ENCODE measurements around the gene SOCS1.

Gene SOCS1

DNA sequence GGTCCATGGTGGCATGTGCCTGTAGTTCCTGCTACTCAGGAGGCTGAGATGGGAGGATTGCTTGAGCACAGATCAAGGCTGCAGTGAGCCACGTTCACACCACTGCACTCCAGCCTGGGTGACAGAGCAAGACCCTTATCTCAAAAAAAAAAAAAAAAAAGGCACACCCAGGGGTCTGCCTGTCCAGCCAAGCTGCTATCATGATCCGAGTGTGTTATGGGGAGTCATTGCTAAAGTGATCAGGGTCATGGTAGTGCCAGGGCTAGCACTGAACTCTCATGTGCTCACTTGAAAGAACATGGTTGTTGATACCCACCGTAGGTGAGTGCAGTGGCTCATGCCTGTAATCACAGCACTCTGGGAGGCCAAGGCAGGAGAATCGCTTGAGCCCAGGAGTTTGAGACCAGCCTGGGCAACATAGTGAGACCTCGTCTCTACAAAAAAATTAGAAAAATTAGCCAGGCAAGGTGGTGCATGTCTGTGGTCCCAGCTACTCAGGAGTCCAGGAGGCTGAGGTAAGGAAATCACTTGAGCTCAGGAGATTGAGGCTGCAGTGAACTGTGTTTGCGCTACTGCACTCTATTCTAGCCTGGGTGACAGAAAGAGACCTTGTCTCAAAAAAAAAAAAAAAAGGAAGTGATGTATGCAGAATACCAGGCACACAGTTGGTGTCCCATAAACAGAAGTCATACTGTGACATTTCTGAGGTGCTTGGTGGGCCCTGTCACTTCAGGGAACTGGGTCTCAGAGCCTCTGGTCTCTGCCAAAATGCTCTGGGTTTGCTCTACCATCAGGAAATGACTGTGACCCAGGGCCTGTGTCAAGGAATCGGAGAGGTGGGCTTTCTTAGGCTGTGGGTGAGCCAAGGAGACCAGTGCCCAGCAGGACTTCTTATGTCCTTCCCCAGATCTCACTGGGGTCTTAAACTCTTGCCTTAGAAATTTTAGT lies 23.0 kb upstream of the SOCS1 start:
- TF ChIP-seq, protein P1, sequence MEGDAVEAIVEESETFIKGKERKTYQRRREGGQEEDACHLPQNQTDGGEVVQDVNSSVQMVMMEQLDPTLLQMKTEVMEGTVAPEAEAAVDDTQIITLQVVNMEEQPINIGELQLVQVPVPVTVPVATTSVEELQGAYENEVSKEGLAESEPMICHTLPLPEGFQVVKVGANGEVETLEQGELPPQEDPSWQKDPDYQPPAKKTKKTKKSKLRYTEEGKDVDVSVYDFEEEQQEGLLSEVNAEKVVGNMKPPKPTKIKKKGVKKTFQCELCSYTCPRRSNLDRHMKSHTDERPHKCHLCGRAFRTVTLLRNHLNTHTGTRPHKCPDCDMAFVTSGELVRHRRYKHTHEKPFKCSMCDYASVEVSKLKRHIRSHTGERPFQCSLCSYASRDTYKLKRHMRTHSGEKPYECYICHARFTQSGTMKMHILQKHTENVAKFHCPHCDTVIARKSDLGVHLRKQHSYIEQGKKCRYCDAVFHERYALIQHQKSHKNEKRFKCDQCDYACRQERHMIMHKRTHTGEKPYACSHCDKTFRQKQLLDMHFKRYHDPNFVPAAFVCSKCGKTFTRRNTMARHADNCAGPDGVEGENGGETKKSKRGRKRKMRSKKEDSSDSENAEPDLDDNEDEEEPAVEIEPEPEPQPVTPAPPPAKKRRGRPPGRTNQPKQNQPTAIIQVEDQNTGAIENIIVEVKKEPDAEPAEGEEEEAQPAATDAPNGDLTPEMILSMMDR (IDR thresholded peaks at IDR 0.05; ENCODE audit: low read depth, low read length, poor library complexity, severe bottlenecking) = no peak
- no peak for TF ChIP-seq EZH2phosphoT487 (IDR thresholded peaks at IDR 0.05; ENCODE audit: borderline replicate concordance, low read length)
- Histone ChIP-seq H3K4me1 (ENCODE audit: control insufficient read depth, low read length) (peaks cover 20% of the 10 kb centered on the region), H3K9me2 (replicated peaks; ENCODE audit: control insufficient read depth, low read length) (no peaks in the 10 kb centered on the region), H3K36me3 (ENCODE audit: control insufficient read depth, low read length) (no peaks in the 10 kb centered on the region), H3K79me2 (ENCODE audit: control insufficient read depth, low read length) (no peaks in the 10 kb centered on the region), H3K27ac (ENCODE audit: low read depth, low read length) (no peak overlapping the region), H3K4me2 (ENCODE audit: low read length) (peak overlapping the region; percentile 47), H3K27me3 (ENCODE audit: control insufficient read depth, low read length) (no peaks in the 10 kb centered on the region), H3K9me3 (ENCODE audit: control insufficient read depth, insufficient read depth, low read length) (no peaks in the 10 kb centered on the region), H4K20me1 (ENCODE audit: control insufficient read depth, insufficient read depth, low read depth, low read length) (no peaks in the 10 kb centered on the region), H3K4me3 (ENCODE audit: low read length) (no peak overlapping the region), H3F3A (ENCODE audit: control insufficient read depth, insufficient read depth) (no peaks in the 10 kb centered on the region)

DNA sequence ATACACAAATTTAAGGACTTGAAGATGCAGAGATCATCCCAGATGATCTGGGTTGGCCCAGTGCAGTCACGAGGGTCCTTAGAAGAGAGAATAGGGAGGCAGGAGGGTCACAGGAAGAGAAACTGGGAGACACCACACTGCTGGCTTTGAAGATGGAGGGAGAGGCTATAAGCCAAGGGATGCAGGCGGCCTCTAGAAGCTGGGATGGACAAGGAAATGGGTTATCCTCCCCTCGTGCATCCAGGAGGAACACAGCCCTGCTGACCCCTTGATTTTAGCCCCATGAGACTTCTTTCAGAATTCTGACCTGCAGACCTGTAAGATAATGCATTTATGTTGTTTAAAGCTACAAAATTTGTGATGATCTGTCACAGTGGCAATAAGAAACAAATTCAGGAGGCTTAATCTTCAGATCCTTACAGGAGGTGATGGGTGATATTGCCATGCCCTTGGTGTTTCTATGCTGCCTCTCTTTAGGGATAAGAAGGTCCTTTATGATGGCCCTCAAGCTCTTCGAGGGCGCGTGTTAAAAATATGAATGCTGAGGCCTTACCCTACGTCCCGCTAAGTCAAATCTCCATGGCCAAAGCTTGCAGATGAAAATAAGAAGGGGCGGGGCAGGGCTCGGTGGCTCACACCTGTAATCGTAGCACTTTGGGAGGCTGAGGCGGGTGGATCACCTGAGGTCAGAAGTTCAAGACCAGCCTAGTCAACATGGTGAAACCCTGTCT lies 21.8 kb upstream of the SOCS1 start:
- Histone ChIP-seq H3K4me1 (ENCODE audit: control insufficient read depth, low read length) (peaks cover 15% of the 10 kb centered on the region), H3F3A (ENCODE audit: control insufficient read depth, insufficient read depth) (no peaks in the 10 kb centered on the region), H3K9me2 (replicated peaks; ENCODE audit: control insufficient read depth, low read length) (no peaks in the 10 kb centered on the region), H3K4me2 (ENCODE audit: low read length) (no peak overlapping the region), H3K79me2 (ENCODE audit: control insufficient read depth, low read length) (no peaks in the 10 kb centered on the region), H4K20me1 (ENCODE audit: control insufficient read depth, insufficient read depth, low read depth, low read length) (no peaks in the 10 kb centered on the region), H3K27me3 (ENCODE audit: control insufficient read depth, low read length) (no peaks in the 10 kb centered on the region), H3K27ac (ENCODE audit: low read depth, low read length) (no peak overlapping the region), H3K36me3 (ENCODE audit: control insufficient read depth, low read length) (no peaks in the 10 kb centered on the region), H3K9me3 (ENCODE audit: control insufficient read depth, insufficient read depth, low read length) (no peaks in the 10 kb centered on the region), H3K4me3 (ENCODE audit: low read length) (no peak overlapping the region)
- TF ChIP-seq EZH2phosphoT487 (IDR thresholded peaks at IDR 0.05; ENCODE audit: borderline replicate concordance, low read length) = no peak
- TF ChIP-seq, protein P1 (IDR thresholded peaks at IDR 0.05; ENCODE audit: low read depth, low read length, poor library complexity, severe bottlenecking) = no peak

DNA sequence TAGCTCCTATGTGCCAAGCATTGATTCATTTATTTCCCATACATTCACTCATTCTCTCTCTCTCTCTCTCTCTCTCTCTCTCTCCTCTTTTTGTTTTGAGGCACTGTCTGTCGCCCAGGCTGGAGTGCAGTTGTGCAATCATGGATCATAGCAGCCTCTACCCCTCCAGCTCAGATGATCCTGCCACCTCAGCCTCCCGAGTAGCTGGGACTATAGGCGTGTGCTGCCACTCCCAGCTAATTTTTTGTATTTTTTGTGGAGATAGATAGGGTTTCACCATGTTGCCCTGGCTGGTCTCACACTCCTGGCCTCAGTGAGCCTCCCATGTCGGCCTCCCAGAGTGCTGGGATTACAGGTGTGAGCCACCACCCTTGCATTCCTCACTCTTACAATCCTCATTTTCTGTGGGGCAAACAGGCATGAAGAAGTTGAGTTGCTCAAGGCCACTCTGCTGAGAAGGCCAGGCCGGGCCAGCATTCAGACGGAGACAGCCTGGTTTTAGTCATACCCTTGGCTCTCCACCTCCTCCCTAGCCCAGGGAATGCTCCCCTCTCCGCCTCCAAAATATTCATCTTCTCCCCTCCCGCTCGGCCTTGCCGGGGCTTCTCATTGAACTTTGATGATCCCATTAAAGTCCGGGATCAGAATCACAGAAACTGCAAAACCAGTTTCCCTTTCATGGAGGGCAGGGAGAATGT lies 21.0 kb upstream of the SOCS1 start:
- no peaks in the 10 kb centered on the region for H3K9me3 ChIP-seq (ENCODE audit: control insufficient read depth, insufficient read depth, low read length)
- peaks cover 15% of the 10 kb centered on the region for H3K4me1 ChIP-seq (ENCODE audit: control insufficient read depth, low read length)
- no peaks in the 10 kb centered on the region for H3K27me3 ChIP-seq (ENCODE audit: control insufficient read depth, low read length)
- no peaks in the 10 kb centered on the region for H3K36me3 ChIP-seq (ENCODE audit: control insufficient read depth, low read length)
- H3K4me3 ChIP-seq (ENCODE audit: low read length) = no peak overlapping the region
- no peaks in the 10 kb centered on the region for H3F3A ChIP-seq (ENCODE audit: control insufficient read depth, insufficient read depth)
- no peak overlapping the region for H3K27ac ChIP-seq (ENCODE audit: low read depth, low read length)
- H4K20me1 ChIP-seq (ENCODE audit: control insufficient read depth, insufficient read depth, low read depth, low read length) = no peaks in the 10 kb centered on the region
- no peaks in the 10 kb centered on the region for H3K79me2 ChIP-seq (ENCODE audit: control insufficient read depth, low read length)
- H3K9me2 ChIP-seq (replicated peaks; ENCODE audit: control insufficient read depth, low read length) = no peaks in the 10 kb centered on the region
- no peak overlapping the region for H3K4me2 ChIP-seq (ENCODE audit: low read length)
- no peak for TF ChIP-seq EZH2phosphoT487 (IDR thresholded peaks at IDR 0.05; ENCODE audit: borderline replicate concordance, low read length)
- TF ChIP-seq, protein P1 (IDR thresholded peaks at IDR 0.05; ENCODE audit: low read depth, low read length, poor library complexity, severe bottlenecking) = no peak
